IPS-NIHi7 (cell line): ENCODE measurements around the gene DLX5.

Source experiments
- DNase-seq: peaks from one replicate; pipeline ENCODE4 v3.0.0; 2012; ENCODE audit warnings: mixed read lengths; ENCODE audit errors: extremely low spot score

DLX5 gene

DNA sequence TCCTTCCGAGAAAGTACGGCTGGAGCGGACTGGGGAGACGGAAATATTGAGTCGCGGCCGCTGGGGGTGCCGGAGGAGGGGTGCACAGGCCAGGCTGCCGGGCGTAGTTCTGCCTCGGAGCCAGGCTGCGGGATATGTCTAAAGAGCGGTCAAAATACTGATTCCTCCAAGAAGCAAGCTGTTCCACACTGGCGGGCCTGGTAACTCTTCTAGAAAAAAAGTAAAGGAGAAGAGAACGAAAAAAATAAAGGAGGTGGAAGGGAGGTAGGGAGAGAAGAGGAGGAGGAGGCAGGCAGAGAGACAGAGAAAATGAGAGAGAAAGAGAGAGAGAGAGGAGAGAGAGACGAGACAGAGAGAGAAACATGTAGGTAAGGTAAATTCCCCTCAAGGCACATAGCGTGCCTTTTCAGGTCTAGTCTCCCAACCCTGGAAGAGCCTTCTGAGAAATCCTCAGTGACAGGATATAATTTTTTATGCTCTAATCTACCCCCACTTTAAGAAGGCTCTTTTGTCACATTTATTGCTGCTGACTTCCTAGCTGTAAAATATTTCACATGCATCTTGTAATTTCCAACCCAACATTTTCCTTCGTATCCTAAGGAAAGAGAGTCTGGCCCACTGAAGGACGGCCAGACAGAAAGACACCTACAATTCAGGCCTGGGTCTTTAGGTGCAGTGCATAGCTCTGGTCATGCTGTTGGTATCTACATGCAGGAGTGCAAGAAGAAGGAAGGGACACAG is 5.7 kb downstream of the DLX5 start:
- no peak for DNase-seq

DNA sequence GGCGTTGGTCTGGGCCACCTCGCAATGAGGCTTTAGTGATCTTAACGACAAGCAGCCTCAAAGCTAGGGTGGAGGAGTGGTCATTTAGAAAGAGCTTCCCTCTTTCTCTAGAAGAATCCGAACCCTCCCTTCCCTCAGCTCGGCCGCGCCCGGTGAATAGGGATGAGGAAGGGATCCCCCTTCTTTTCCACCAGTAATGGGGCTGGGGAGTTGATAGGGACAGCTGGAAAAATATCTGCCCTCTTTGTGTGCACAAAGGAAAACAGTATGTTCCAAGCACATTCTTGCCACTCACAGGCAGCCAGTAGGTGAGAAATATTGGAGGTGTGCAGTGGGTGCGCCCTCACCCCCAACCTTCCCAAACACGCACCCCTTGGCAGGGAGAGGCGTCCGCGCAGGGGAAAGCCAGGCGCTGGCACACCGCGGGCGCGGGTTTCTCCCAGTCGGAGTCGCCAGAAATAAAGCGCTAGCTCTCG is 6.5 kb downstream of the DLX5 start:
- DNase-seq = no peak

DNA sequence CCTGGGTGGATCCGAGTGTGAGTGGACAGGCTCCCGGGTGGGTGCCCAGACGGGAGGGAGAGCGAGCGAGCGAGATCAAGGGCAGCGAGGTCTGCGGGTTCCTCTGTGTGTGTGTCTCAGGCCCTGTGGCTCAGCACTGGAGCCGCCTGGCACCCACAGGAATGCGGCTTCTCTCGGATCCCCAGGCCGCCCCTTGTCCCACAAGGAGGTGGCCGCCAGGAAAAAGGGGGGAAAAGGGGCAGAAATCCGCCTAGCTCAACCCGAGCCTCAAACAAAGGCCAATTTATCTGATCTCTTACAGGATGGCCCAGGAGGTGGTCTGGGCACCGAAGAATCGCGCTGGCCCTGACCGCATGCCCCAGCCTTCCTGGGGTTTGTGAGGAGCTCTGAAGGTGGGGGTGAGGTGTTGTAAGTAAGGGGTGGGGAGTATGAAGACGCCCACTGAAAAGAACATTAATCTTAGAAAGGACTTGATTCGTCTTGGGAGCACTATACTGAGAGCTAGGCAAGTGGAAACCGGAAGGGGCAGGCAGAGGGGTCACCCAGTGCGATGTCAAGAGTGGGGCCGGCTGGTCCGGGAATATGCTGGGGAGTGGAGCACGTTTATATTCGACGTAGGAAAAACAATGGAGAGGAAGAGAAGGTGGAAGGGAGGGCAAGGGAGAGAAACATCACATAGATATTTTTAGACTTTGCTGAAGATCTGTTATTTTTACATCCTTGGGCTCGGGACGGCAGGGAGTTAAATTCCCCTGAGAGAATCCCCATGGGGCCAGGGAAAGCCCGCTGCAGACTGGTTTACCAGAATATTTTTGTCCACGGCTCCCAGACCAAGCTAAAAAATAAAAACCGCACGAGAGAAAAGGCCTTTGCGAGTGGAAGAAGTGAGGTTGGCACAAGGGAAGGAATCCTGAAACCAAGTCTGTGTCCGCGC is 7.2 kb downstream of the DLX5 start:
- DNase-seq = no peak

DNA sequence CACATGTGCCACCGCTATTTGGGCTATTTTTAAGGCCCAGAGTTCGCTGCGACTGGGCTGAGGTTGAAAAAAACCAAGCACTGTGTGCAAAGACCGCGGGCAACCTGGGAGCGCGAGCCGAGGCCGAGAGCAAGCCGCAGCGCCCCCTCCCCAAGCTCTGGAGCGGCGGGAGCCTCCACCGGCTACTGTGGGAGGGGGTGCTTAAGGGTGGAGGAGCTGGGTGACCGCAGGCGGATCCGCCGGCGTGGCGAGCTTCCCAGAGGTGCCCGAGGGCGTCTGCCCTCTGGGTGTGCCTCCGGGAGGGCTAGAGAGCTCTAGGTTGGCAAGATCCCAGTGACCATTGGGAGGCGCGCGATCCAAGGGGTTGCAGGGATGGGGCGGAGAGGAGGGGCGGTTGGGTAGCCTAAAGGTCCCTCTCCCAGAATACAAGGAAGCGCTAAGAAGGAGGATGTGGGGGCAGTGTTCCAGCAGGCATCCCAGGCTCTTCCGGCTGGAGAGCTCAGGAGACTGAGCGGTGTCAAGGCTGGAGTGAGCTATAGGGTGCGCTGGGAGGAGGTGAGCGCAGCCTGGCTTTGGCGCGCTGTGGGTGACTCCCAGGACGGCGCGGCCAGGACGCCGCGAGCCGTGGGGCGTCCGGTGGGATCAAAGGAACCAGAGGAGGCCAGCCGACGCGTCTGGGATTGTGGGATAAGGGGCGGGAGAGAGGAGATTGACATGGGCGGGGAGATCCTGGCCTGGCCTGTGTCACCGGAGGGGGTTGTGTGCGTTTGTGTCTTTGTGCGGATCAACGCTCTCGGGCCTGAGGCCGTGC is 8.0 kb downstream of the DLX5 start:
- peak; percentile 67 for DNase-seq

DNA sequence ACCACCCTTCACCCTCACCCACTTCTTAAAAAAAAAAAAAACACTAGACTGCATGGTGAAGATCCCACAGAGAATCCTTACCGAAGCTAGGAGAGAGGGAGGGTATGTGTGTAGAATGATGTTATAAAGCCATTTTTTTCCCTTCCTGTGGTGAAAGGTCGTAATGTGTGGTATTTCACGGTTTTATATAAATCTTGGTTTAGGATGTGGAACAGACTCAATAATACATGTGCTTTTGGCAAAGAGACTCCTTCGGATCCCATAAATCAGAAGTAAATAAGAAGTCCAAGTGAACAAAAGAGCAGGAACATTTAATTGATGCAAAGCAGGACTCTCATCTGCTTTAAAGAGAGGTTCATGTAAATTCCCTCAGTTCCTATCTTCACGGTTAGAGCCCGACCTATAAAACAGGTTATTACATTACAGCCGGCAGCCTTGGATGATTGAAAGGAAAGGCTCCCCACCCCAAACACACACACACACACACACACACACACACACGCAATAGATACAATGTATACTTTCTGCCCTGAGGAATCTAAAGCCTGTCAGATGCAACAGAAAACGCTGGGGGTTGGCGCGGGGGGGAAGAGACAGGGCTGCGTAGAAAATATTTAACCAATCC is 8.8 kb downstream of the DLX5 start:
- DNase-seq = no peak

DNA sequence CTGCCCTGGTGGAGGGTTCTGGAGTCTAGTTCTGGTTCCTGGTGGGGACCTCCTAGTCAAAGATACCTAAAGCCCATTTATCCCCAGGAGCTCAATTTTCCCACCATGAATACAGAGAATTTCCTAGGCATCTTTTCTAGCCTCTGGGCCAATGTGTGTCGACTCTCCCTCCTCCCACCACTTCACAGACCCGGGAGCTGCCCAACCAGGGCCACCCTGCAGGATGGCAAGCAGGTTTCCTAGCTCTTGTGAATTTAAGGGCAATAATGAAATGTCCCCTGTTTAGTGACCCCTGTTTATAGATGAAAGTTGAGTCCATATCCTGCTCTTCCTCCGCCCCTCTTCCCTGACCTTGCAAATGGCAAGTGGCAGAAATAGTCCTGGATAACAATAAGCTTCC is 9.4 kb downstream of the DLX5 start:
- no peak for DNase-seq

DNA sequence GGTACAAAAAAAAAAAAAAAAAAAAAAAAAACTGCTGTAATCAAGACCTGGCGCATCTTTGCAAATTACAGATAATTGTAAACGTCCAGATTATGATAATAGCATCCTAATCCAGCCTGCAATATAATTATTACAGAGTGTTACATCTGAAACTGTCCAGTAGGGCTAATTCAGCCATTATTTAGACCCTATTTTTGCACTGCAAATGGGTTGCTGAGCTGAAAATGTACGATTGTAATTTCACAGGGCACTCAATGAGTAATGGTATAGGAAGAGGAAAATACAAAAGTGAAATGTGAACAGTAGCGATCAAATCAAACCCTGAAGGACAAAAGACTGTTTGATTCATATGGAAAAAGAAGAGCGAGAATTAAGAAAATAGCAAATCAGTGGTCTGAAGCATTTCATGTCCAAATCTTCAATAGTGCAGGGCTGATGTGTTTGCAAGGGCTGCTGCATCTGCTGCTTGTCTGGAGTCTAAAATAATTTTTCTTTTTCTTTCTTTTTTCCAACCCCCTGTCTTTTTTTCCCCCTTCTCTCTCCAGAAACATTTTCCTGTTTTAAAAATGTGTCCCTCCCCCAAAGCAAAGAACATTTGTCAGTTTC is 10.4 kb downstream of the DLX5 start:
- DNase-seq = no peak

DNA sequence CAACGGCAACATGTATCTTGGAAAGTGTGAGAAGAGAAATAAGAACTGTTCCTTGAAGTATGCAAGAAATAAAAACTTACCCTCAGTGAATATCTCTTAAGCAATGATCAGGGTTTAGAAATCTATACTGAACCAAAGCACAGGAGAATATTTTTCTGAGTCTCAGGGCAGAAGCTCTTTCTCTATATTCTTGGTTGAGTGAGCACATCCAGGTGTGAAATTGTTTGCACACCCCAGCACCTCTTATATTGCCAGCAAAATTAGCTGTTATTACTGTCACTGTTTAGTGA is 10.8 kb downstream of the DLX5 start:
- no peak for DNase-seq

DNA sequence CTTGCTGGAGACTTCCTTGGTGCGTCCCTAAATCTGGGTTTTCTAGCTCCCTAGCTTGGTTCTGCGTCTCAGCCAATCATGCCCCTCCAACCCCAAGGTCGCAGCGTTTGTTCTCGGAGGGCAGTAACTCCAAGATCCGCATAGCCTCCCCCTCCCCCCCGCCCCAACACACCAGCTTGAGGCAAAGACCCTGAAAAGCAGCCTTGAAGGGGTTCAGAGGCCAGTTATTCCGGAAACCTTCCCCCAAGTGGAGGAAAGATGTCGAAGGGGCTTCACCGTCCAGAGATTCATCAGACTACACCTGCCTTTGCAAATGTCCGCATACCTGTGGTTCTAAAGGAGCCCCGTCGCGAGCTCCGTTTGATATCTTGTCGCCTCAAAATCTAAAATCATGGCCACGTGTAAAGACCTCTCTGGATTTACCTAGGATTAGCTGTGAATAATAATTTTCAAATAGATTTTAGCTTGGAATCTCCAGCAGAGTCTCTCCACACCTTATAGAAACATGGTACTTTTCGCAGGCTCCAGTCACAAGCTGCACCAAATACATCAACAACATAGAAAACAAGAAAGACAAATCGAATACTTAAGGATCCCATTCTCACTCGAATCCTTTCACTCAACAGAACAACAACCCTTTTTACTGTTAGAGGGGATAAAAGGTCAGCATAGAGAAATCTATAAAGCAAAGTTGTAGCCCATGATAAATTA is 11.3 kb downstream of the DLX5 start:
- no peak for DNase-seq

DNA sequence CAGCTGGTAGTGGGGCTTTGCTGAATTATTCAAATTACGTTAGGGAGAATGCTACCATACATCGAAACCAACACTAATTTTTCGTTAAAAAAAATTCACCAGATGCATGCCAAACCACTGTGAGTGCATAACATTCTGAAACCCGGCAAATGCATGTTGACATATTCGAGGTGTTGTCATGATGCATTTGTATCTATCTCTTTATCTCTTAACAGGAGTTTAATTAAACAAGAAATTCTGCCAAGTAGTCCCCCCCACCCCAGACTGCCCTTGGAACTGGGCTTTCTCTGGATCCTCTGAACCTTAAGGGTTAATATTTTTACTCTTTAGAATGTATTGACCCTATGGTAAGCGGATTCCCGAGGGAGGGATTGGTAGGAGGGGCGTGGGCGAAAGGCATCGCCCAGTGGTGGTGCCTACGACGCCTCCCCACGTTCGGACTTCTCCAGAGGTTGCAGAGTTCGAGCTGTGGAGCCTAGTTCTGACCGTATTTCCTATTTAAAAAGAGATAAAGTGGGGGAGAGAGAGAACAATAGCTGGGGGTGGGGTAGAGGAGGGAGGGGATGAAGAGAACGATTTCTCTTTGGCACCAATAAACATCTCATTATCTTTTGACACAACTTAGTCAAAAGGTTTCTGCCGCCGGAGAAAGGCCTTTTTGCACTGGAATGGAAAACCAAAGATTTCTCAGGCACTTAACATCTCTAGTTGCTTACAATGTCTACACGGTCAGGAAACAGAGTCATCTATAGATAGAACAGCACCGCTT is 12.1 kb downstream of the DLX5 start:
- DNase-seq = no peak

DNA sequence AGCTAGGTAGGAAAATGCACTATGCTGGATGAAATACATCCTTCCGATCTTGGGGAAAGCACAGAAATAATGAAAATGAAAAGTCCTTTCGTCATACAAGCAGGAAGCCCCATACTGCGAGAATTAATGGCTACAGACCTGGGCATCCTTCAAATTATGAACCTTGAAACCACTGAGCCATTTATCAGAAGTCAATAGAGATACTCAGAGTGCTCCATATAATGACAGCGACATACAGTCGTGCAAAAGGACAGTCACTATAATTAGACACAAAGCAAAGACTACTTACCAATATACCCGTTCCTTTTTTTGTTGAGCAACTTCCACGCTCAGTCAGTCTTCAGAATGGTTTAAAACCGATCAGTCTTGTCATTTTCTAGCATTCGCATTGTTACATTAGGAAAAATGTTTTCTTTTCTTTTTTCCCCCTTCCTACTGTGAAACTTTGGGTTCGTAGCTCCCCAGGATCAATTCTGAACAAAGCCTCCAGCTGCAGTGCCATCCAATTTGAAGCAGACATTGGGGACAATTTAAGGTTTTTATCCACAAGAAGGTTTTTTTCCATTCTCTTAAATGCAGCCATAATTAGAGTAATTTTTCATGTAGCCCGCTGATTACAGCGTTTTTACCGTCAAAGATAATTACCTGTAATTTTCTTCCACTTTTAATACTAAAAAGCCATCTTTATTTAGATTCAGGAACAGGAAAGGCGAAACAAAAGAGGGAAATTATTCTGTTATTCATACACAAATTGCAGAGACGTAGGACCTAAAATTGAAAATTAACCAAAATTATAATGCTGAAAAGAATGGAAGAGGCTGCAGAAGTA is 12.9 kb downstream of the DLX5 start:
- no peak for DNase-seq

DNA sequence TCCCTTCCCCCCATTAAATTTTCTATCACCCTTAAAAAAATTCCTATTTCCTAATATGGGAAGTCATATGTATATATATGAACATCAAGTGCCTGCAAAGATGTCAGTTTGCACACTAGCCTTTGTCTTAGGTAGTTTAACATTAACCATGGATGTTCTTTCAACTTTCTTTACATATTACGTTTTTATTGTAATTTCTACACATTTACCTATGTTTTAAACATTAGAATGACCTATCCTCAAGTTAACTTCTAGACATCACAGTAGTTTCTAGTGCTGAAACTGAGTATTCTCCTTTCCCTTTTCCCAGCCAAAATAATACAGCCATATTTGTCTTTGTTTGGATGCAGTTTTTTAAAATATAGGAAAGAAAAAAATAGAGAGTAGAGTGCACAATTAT is 13.5 kb downstream of the DLX5 start:
- no peak for DNase-seq

DNA sequence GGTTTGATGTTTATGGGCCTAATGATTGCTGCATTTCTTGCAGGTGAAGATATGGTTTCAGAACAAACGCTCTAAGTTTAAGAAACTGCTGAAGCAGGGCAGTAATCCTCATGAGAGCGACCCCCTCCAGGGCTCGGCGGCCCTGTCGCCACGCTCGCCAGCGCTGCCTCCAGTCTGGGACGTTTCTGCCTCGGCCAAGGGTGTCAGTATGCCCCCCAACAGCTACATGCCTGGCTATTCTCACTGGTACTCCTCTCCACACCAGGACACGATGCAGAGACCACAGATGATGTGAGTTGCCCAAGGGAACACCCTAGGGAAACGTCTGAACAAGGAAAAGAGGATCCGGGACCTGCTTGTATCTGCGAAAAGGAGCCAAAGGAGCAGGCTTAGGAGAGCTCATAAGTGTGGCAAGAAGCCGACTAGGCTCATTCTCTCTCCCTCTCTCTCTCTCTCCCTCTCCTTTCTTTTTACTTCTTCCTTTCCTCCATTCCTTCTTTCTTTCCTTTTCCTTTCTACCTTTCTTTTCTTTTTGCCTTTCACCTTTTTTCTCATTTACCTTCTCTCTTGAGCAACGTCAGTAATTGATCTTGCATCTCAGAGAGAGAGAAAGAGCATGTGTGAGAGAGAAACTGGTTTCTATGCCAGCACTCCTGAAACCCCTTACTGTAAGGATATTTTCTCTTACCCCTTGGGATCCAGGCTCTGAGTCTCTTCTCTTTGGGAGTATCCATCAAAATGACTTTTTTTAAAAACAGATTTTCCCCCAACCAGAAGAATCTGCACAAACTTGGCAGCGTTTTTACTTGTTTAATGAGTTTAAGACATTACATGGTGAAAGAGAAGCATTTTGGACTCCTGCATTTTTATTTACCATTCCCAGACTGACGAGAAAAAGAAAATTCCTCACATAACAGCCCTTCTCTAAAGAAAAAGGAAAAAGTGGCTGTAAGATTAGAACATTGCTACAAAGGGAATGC is 14.6 kb downstream of the DLX5 start:
- DNase-seq = no peak

DNA sequence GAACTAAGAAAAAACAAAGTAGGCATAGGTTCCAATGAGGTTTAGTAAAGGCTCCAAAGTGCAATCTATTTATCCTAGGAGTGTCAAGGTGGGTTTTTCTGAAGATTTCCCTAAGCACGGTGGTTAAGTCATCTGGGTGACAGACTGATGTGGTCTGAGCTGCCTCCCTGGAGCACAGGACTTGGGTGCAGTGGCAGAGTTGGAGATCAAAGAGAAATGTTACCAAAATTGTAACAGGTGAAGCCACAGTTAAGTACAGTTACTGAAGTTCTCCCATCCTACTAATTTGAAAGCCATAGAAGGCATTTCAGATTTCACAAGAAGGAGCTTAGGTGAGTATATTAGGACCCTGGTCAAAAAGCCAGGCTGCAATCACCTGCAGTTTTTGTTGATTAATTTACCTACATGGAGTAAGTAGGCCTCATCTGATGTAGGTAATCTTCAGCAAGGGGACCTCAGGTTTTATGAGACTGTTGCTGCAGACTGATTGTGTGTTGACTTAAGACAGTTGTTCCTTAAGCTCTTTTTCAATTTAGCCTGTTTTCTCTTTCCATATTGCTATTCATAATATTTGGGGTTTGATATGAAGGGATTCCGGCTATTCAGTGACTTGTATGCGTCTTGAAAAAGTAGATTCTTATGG is 16.2 kb downstream of the DLX5 start:
- no peak for DNase-seq

DNA sequence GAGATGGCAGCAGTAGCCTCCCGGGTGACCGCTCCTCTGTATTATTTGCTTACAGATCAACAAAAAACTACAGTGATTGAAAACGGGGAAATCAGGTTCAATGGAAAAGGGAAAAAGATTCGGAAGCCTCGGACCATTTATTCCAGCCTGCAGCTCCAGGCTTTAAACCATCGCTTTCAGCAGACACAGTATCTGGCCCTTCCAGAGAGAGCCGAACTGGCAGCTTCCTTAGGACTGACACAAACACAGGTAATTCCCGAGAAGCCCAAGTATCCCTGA is 17.1 kb downstream of the DLX5 start:
- DNase-seq = no peak

DNA sequence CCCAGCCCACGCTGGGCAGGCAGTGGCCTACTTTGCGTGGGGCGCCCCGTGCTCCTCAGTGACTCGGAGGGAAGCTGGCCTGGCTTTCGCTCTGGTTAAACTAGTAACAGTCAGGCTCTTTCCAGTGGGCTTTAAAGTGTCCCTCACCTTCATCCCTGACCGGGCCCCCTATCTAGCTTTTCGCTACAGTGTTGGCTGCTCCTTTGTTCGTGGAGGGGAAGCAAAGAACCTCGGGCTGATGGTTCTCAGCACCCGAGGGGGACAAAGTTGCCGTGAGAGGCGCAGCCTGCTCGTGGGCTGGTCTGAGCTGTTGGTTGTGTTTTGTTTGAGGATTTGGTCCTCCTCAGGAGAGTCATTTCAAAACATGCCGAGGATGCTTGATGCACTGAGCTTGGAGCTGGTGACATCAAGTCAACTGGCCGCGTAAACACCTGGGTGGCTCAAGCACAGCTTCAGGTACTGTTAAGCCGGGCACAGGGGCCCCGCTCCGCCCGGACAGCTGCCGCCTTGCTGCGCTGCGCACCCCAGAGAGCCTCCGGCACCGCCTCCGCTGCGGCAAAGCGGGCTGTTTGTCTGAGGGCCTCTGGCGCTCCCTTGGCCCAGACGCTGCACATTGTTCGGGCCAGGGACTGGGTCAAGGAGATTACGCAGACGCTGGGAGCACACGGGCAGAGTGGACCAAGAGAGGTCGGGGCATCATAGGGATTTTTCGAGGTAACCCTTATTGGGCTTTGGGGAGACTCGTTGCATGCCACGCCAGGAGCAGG is 17.6 kb downstream of the DLX5 start:
- DNase-seq = no peak
